Astrocyte (in vitro differentiated cells and primary cell): Measurements from ENCODE around the gene RAB17.

Experiments used
- CTCF ChIP-seq: IDR thresholded peaks from 2 replicates; pipeline ENCODE4 v1.5.1; 2011; ENCODE audit warnings: low read depth, mild to moderate bottlenecking, inconsistent platforms, low read length, moderate library complexity; ENCODE audit not compliant: insufficient read depth
- EZH2 ChIP-seq: IDR thresholded peaks from 2 replicates; pipeline ENCODE4 v1.6.1; 2012; ENCODE audit warnings: mild to moderate bottlenecking, low read length, inconsistent platforms; ENCODE audit not compliant: insufficient read depth

DNA sequence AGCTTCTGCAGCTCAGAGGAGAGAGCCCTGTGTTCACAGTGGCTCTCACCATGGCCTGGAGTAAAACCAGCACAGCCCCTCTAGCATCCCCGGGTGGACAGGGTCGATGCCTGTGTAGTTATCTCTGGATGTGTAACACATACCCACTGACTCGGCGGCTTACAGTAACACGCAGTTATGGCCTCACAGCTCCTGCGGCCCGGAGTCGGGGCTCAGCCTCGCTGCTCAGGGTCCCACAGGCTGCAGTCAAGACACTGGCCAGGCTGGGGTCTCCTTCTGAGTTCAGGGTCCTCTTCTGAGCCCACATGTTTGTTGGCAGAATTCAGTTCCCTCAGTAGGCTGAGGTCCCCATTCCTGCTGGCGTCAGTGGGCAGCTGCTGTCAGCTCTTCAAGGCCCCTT lies 2.5 kb upstream of the RAB17 start:
- TF ChIP-seq CTCF (no peak), EZH2 (no peak)
